SH-SY5Y (cell line): ENCODE measurements around the gene VTI1A.

Source experiments
- GATA2 ChIP-seq: IDR thresholded peaks from 2 replicates; pipeline ENCODE4 v1.6.1; 2011; ENCODE audit warnings: mild to moderate bottlenecking, low read depth, low read length
- GATA3 ChIP-seq: IDR thresholded peaks from 2 replicates; pipeline ENCODE4 v1.6.1; 2011; ENCODE audit warnings: low read depth, mild to moderate bottlenecking, low read length, moderate library complexity

VTI1A gene

DNA sequence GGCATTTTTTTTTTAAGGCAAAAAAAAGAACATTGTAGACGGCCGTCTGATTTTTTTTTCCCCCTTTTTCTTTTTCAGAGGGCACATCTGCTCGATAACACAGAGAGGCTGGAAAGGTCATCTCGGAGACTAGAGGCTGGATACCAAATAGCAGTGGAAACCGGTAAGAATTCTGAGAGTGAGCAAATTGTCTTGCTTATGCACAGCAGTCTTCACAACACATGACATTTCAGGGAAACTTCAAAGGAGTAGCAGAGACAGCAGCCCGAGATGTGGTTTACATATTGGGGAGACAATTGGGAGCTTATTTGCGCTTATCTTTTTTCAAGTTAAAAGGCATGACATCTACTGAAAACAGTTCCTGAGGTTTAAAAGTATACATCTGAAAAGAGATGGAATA lies 91.2 kb downstream of the VTI1A start:
- TF ChIP-seq GATA3: no peak
- no peak for TF ChIP-seq GATA2

DNA sequence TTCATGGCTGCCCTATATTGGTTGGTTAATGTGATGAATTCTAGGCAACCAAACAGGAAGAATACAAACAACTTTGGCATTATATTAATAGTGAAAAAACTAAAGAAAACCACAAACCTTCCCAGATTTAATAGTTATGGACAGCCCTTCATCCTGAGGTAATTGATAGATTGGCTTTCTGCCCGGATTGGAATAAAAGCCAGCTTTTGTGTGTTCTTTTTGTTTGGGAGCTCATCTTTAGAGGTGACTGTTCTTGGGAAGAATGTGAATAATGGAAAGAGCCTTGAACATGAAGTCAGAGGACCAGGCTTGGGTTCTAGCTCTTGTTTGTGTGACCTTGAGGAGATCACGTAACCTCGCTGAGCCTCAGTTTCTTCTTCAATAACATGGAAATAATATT lies 92.3 kb downstream of the VTI1A start:
- TF ChIP-seq GATA2: no peak
- TF ChIP-seq GATA3: no peak

DNA sequence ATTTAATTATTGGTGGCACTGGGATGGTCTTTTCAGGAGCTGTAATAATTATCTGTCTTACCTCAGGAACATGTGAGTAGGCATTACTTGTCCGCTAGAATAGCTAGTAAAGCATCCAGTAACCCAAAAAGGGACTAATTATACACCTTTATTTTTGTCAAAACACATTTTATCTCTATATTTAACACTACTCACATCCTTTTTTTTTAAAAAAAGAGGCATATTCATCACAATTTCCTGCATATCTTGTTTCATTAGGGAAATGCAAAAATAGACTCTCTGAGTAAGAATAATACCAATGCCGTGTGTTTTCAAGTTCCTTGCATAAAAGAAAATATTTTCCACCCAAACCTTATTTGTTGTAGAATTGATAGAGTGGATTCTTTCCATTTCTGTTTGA lies 99.5 kb downstream of the VTI1A start:
- TF ChIP-seq GATA2: no peak
- no peak for TF ChIP-seq GATA3

DNA sequence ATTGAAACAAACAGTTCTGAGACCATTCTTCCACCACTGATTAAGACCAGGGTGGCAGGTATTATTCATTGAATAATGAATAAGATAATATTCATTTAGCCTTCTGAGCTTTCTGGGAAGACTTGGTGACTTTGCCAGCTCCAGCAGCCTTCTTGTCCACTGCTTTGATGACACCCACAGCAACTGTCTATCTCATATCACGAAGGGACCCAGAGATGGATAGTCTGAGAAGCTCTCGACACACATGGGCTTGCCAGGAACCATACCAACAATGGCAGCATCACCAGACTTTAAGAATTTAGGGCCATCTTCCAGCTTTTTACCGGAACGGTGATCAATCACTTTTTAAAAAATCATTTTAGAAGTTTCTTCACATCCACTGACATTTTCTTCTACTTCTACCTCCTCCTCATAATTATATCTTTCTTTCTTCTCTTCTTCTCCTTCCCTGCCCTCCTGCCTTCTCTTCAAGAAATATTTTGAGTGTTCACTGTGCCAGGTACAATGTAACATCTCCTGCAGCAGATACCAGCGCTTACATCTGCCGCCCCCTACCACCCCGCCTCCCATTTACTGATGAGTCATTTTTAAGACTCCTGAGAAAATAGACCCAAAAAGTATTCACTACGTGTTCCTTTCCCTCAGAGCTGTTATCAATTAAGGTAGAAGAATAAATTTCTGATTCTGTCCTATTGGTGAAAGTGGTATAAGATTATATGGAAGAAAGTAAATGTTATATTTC lies 101.7 kb downstream of the VTI1A start:
- TF ChIP-seq GATA2 (no peak), GATA3 (no peak)

DNA sequence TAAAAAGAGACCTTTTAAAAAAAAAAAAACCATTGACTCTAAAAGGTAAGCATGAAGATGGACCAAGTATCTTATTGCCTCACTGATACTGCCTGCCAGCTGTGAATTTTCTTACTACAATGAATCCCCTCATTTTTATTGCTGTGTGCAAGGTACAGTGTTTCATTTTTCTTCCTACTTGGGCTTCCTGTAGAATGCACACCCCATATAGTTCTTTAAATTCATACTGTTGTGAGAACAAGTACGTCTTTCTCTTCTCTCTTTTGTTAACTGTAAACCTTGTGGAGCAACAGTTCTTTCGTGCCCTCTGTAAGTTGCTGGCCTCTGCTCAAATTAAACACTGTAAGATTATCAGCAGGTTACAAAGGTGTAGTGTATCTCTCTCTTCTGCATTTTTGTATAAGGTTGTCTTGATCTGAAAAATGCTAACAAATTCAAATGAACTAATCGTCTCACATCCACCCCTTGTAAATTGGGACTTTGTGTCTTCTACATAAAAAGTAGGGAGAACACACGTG lies 105.6 kb downstream of the VTI1A start:
- TF ChIP-seq GATA3: no peak

DNA sequence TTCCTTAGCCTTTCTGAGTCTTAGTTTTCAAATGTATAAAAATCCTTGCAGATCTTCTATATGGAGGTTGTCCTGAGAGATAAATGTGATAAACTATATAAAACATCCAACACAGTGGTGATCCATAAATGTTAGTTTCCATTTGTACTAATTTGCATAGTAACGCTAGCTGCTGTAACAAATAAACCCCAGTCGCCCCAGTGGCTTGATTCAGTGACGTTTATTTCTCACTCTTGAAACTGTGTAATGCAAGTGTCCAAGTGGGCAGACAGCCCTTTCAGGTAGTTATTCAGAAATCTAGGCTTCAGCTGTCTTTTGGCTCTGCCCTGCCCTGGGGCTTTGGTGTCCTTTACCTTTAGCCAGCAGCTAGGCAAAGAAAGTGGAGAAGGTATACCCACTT lies 106.3 kb downstream of the VTI1A start:
- TF ChIP-seq GATA3 (no peak), GATA2 (no peak)

DNA sequence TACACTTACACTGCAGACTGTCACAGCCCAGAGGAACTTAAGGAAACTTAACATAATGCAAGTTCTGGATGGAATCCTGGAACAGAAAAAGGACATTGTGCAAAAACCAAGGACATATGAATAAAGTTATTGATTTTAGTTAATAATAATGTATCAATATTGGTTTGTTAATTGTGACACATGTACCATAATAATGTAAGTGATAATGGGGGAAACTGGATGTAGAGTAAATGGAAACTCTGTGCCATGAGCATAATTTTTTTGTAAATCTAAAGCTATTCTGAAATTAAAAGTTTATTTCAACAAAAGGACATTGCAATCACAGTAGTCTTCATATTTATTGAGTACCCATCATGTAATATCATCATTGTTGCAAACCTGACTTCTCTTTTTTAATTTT lies 107.2 kb downstream of the VTI1A start:
- TF ChIP-seq GATA3 (no peak), GATA2 (no peak)

DNA sequence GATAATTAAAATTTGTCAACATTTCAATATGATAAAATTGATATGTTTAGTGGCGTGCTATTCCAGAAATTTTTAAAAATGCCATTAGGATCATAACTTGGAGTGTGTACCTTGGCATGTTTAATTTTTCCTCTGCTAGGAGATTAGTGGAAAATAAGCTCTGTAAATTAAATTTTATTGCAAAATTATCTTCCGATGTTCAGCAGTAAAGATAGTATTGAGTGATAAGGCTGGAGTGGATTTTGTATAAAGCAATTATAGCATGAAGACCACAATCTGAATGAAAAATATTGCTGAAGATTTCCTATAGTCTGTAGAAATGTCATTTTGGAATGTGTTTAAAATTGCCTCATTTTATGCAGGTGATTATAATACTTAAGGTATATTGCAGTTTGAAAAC lies 110.2 kb downstream of the VTI1A start:
- TF ChIP-seq GATA2 (no peak), GATA3 (peak; percentile 64; the same call in 1 of the 2 replicates)

DNA sequence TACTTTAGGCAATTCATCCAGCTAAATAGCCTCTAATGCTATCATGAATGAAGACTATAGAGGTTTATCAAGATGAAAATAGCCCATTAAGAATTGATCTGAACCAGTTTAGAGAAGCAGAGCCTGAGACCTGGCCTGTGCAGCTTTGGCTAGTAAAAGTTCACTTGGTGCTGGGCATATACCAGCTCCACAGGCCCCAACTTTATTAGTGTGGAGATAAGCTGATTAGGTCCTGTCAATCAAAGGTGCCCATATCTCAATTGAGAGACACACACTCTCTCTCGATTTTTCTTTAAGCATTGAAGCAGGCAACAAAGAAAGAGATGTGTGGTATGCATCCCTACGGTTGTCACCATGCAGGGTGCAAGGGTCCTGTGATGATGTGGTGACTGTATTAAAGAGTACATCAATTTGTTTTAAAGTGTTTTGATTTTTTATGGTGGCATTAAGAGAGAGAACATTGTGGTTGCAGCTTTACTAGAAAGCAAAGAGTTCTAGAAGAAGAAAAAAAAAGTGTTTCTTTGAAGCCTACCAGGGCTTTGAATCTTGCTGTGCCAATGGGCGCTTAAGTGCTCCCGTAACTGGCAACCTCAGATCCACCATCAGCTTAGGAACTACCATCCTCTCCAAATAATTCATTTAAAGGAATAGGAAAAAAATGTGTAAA lies 111.6 kb downstream of the VTI1A start:
- TF ChIP-seq GATA3 (no peak), GATA2 (no peak; the same call in 1 of the 2 replicates)

DNA sequence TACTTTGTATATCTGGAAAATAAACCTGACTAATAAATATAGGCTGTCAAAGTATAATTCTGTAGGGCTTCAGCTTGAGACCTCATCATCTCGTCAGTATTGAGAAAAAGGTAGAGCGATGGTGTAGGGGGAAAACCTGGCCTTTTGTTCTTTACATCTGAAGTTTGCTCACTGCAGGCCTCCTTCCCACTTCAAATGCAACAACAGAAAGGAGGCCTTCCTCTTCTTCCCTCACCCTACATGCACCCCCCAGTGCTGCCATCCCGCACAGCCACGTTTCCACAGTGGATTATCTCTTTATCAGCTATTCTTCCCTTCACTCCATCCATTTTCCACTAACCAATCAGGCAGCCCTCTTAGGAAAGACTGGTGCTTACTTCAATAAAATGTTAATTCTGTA lies 112.3 kb downstream of the VTI1A start:
- TF ChIP-seq GATA3 (no peak), GATA2 (no peak)

DNA sequence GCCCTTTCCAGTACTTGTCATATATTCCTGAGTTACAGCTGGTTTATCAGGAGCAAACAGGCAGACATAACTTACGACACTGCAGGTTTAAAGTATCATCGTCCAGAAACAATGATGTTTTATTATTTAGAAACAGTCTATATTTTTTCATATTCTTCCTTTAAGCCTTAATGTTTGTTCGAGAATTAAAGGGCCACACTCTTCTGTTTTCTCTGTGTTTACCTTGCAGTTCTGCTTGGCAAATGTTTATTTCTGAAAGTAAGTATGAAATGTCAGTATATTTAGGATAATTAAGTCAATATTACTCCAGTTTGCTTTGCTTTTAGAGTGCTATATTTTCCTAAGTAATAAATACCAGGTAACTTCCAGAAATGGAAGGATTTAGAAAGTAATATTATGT lies 115.1 kb downstream of the VTI1A start:
- no peak for TF ChIP-seq GATA3
- no peak for TF ChIP-seq GATA2

DNA sequence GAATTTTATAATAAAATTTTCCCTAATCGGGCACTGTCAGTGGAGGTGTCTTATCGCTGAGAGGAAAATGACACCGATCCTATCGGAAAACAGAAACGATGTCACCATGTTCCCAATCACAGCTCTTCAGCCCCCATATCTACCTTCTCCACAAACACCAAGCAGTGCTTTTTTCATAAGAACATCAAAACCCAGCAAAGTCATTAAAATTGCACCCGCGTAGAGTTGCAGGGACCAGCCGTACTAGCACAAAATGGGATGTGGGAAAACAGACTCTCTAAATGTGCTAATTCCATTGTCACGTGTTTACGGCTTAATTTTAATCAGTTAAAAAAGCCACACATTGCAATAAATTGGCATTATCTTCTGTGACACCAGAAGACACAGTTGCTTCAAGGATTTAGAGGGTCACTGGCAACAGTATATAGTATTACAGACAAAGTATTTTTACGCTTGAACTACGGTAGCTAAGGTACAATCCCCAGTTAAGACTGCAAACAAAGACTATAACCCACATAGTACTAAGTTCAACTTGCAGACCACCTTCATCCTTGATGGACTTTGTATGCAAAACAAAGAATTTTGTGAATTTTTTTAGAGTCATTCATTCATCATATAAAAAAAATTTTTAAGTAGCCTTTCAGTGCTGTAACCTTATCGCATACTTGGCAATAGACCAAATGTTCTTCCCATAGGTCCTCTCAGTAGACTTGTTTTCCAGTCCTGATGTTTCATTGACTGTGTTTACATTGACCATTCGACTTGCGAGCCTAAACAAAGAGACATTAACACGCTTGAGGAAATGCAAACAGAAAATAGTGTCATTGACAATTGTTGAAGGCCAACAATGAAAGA lies 116.0 kb downstream of the VTI1A start:
- no peak for TF ChIP-seq GATA2
- TF ChIP-seq GATA3: no peak

DNA sequence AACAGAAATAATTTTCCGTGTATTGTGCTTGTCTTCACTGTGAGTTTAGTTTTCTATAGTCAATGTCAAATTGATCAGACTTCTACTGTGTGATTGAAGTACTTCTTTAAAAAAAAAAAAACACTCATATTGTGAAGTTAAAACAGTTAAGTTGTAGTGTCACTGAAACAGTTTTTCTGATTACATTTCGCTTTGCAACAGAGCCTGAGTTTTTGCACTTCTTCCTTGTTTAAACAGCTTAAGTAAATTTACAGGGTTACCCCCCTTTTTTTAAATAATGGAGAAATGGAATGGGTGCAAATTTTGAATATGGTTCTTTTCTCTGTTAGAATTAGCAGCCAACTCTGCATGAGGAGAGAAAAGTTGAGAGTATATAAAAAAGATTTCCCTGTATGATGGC lies 117.3 kb downstream of the VTI1A start:
- no peak for TF ChIP-seq GATA3
- TF ChIP-seq GATA2: no peak

DNA sequence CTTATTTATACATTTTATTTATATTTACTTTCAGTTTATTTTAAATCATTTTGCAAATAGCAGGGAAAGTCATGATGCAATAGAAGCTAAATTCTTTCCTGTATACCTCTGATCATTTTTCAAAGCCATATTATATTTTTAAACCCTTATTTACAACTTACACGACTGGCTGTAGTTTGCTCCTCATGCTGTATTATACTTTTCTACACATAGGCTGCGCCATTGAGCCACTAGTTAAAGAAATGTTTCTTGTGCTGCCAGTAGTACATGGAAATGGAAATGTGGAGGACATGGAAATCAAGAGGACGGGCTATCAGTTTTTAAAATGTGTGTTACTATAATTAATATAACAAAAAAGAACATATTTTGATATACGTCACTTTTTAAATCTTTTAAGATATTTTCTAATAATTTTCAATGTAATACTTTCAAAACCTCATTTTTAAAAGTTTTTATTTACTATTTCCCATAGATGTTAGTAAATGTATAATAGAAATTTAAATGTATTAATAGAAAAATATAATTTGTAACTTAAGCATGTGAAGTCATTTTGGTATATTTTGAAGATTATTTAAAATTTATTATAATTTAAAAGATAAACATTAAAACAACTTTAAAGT lies 118.5 kb downstream of the VTI1A start:
- TF ChIP-seq GATA2 (no peak), GATA3 (no peak)
